Fibroblast of skin of back (primary cell): ENCODE data around the gene INPP5K.
"Not testable (repeated sequence)": the region's sequence is repeated elsewhere in the genome, so short reads cannot be mapped to it uniquely, and the experiment has no call there.

Experiments used
- DNase-seq: peaks from one replicate; pipeline ENCODE4 v3.0.0-alpha.2; 2013

Gene INPP5K

GRCh38 chr17:1462164-1463112 lies 54.0 kb downstream of the INPP5K start:
- no peak for DNase-seq

GRCh38 chr17:1461198-1461944 lies 55.0 kb downstream of the INPP5K start:
- DNase-seq = peak; percentile 40

GRCh38 chr17:1460233-1460632 lies 56.2 kb downstream of the INPP5K start:
- no peak for DNase-seq

- DNase-seq = peak; percentile 93
Observed at GRCh38 chr17:1455797-1456599, 60.4 kb downstream of the INPP5K start, which contains the start of gene CRK. Gene CRK, minus strand, starts transcription at chr17:1456232. Its CDS starts 115 bp downstream, at chr17:1456117.

GRCh38 chr17:1455291-1455796 lies 61.1 kb downstream of the INPP5K start:
- peak; percentile 83 for DNase-seq

- DNase-seq = no peak
Observed at GRCh38 chr17:1454541-1454940, 61.9 kb downstream of the INPP5K start.

- DNase-seq = not testable (repeated sequence)
Observed at GRCh38 chr17:1453694-1454093, 62.7 kb downstream of the INPP5K start.

GRCh38 chr17:1452836-1453235 lies 63.6 kb downstream of the INPP5K start:
- no peak for DNase-seq

GRCh38 chr17:1450261-1450660 lies 66.2 kb downstream of the INPP5K start:
- not testable (repeated sequence) for DNase-seq

GRCh38 chr17:1449412-1449967 lies 66.9 kb downstream of the INPP5K start:
- DNase-seq = no peak

GRCh38 chr17:1447052-1447451 lies 69.4 kb downstream of the INPP5K start:
- DNase-seq = no peak

GRCh38 chr17:1446201-1446600 lies 70.2 kb downstream of the INPP5K start:
- DNase-seq = no peak

GRCh38 chr17:1445695-1446094 lies 70.7 kb downstream of the INPP5K start:
- not testable (repeated sequence) for DNase-seq
